ENCODE data around the gene IL10RB. TPM values are rescaled to one million over a fixed set of nuclear protein-coding genes. Genes with fewer than 3 reads are reported as not detected.
A peak's percentile ranks its signal among the peaks of the same experiment; 100 is the strongest.

IL10RB gene
- total and polyA plus RNA-seq, 8 donors, result 11.9 to 25.1 (median 14.0) TPM

GRCh38 chr21:33339918-33340317, 73.8 kb downstream of the IL10RB start:
- H3K27ac ChIP-seq, result no peak overlapping the region

DNA sequence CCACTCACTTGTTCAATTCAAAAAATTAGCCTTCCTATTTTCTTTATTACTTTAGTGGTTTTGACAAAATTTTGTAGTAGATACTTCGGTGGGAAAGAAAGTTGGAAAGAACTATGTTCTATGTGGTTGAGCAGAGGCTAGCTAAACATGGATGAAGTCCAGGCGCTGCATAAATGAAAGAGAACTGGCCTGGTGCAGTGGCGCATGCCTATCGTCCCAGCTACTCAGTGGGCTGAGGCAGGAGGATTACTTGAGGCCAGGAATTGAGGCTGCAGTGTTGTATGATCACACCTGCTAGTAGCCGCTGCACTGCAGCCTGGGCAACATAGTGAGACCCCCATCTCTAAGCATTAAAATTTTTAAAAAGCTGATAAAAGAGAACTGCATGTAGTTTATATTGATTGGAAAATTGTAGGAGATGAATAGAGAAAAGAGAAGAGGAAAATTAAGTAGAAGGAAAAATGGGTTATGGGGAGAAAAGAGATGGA, 79.6 kb downstream of the IL10RB start:
- no peak overlapping the region for H3K4me3 ChIP-seq
- H3K36me3 ChIP-seq, result peaks cover 0 to 39% (median 10%) of the 10 kb centered on the region in 3 donors
- DNase-seq, result no peak
- TF ChIP-seq, protein P1, sequence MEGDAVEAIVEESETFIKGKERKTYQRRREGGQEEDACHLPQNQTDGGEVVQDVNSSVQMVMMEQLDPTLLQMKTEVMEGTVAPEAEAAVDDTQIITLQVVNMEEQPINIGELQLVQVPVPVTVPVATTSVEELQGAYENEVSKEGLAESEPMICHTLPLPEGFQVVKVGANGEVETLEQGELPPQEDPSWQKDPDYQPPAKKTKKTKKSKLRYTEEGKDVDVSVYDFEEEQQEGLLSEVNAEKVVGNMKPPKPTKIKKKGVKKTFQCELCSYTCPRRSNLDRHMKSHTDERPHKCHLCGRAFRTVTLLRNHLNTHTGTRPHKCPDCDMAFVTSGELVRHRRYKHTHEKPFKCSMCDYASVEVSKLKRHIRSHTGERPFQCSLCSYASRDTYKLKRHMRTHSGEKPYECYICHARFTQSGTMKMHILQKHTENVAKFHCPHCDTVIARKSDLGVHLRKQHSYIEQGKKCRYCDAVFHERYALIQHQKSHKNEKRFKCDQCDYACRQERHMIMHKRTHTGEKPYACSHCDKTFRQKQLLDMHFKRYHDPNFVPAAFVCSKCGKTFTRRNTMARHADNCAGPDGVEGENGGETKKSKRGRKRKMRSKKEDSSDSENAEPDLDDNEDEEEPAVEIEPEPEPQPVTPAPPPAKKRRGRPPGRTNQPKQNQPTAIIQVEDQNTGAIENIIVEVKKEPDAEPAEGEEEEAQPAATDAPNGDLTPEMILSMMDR (IDR thresholded peaks at IDR 0.05), result no peak
- no peak for ATAC-seq
- intact Hi-C loops (cut with DNase I), result no loop called here
- 95 to 98% methylated on average over 5 of the region's 5 CpGs for WGBS, 2 donors
- no peaks in the 10 kb centered on the region for H3K27me3 ChIP-seq
- no peaks in the 10 kb centered on the region for H3K9me3 ChIP-seq
- no peak for FAIRE-seq
- H3K27ac ChIP-seq, result no peak overlapping the region
- H3K4me1 ChIP-seq, result no peaks in the 10 kb centered on the region

More at GRCh38 chr21:33339918-33340317, 73.8 kb downstream of the IL10RB start:
- H3K36me3 ChIP-seq, result peaks cover 0 to 16% (median 8%) of the 10 kb centered on the region in 3 donors
- ATAC-seq (peak in 1 of 4 donors; percentile 11), FAIRE-seq (no peak), DNase-seq (no peak)
- no peaks in the 10 kb centered on the region for H3K9me3 ChIP-seq
- H3K27me3 ChIP-seq, result no peaks in the 10 kb centered on the region
- 60 to 81% methylated on average over 2 of the region's 2 CpGs for WGBS, 2 donors
- TF ChIP-seq, protein P1 (IDR thresholded peaks at IDR 0.05), result no peak
- intact Hi-C loops (cut with DNase I), result no loop called here
- no peak overlapping the region for H3K4me3 ChIP-seq
- H3K4me1 ChIP-seq, result no peaks in the 10 kb centered on the region

Other genes starting within 250 kb of the IL10RB start
- under 1 TPM in 1 of 6 donors, not detected in 5; 0.06 TPM for gene OLIG2, start 240.4 kb upstream of the IL10RB start, total RNA-seq
- gene OLIG2, start 240.4 kb upstream of the IL10RB start, polyA plus RNA-seq, result not detected
- gene OLIG1, start 196.2 kb upstream of the IL10RB start, total RNA-seq, result under 1 TPM in 4 of 6 donors, not detected in 2; 0.14 to 0.51 (median 0.22) TPM
- under 1 TPM in 1 of 2 donors, not detected in 1; 0.09 TPM for gene OLIG1, start 196.2 kb upstream of the IL10RB start, polyA plus RNA-seq
- 10 to 100 TPM in 2 of 6 donors, 1 to 10 TPM in 4; 4.0 to 26.8 (median 7.9) TPM for gene IFNAR2, start 36.4 kb upstream of the IL10RB start, total RNA-seq
- gene IFNAR2, start 36.4 kb upstream of the IL10RB start, polyA plus RNA-seq, result 1 to 10 TPM; 7.8 to 8.2 TPM
- 10 to 100 TPM; 21.4 to 48.5 (median 27.6) TPM for gene IFNAR1, start 58.6 kb downstream of the IL10RB start, total RNA-seq
- 1 to 10 TPM; 7.5 to 9.6 TPM for gene IFNAR1, start 58.6 kb downstream of the IL10RB start, polyA plus RNA-seq
- 10 to 100 TPM; 10.1 to 56.5 (median 15.2) TPM for gene IFNGR2, start 137.0 kb downstream of the IL10RB start, total RNA-seq
- 10 to 100 TPM; 23.6 to 31.4 TPM for gene IFNGR2, start 137.0 kb downstream of the IL10RB start, polyA plus RNA-seq
- 10 to 100 TPM; 11.5 to 31.1 (median 16.7) TPM for gene TMEM50B, start 213.6 kb downstream of the IL10RB start, total RNA-seq
- 10 to 100 TPM; 59.3 to 96.1 TPM for gene TMEM50B, start 213.6 kb downstream of the IL10RB start, polyA plus RNA-seq
- 1 to 10 TPM in 4 of 6 donors, under 1 TPM in 2; 0.73 to 2.0 (median 1.2) TPM for gene DNAJC28, start 225.3 kb downstream of the IL10RB start, total RNA-seq
- 1 to 10 TPM; 1.1 to 1.6 TPM for gene DNAJC28, start 225.3 kb downstream of the IL10RB start, polyA plus RNA-seq

Measured in pancreas (tissue), 10 donors.